Spinal cord (tissue), 10 donors: ENCODE data around the gene PLEKHA8. TPM values are rescaled to one million over a fixed set of nuclear protein-coding genes. Genes with fewer than 3 reads are reported as not detected.

Experiments used
- DNase-seq, 6 donors: peaks; one replicate each; pipeline versions ENCODE4 v3.0.0 to v3.0.0-alpha.2; 2013 to 2015; ENCODE audit warnings: low spot score in 6 of 6, low read depth in 4 of 6
- H3K27ac ChIP-seq: one replicate; pipeline ENCODE4 v1.5.1; 2013; ENCODE audit warnings: low read depth, low read length, control low read depth
- H3K27me3 ChIP-seq: one replicate; pipeline ENCODE4 v1.6.1; 2013; ENCODE audit warnings: low read length; ENCODE audit not compliant: control insufficient read depth, insufficient read depth
- H3K36me3 ChIP-seq: one replicate; pipeline ENCODE4 v1.6.1; 2013; ENCODE audit warnings: low read length; ENCODE audit not compliant: control insufficient read depth, insufficient read depth
- H3K4me1 ChIP-seq: one replicate; pipeline ENCODE4 v1.6.1; 2013; ENCODE audit warnings: low read length; ENCODE audit not compliant: control insufficient read depth, insufficient read depth
- H3K4me3 ChIP-seq: one replicate; pipeline ENCODE4 v1.5.1; 2013; ENCODE audit warnings: low read depth, low read length, control low read depth
- H3K9me3 ChIP-seq: one replicate; pipeline ENCODE4 v1.6.1; 2013; ENCODE audit warnings: low read length; ENCODE audit not compliant: control insufficient read depth, insufficient read depth
- WGBS: methylation state at CpG from one replicate; pipeline ENCODE4 v1.1.5; 2013; ENCODE audit warnings: missing lambda C conversion rate; ENCODE audit not compliant: insufficient coverage; 5-methylcytosine and 5-hydroxymethylcytosine counted together
- polyA plus RNA-seq, 2 donors: library from polyadenylated mRNA; unstranded; fragments of 120-200 nt; gene quantifications; one replicate each; pipeline ENCODE4 v1.2.1, GENCODE V29; 2013; ENCODE audit not compliant: insufficient read length in 2 of 2
- total RNA-seq, 2 donors: library from RNA; depleted of rRNA in 1 of 2; stranded (reverse); fragments of 120-200 nt in 1 of 2; fragments of >200 nt in 1 of 2; gene quantifications; one replicate each; pipeline versions ENCODE4 v1.2.3 to v1.2.4, GENCODE V29; 2013 to 2014
- donor health status: healthy.

PLEKHA8 gene
- total and polyA plus RNA-seq, 4 donors: 13.8 to 22.6 (median 19.0) TPM

DNA sequence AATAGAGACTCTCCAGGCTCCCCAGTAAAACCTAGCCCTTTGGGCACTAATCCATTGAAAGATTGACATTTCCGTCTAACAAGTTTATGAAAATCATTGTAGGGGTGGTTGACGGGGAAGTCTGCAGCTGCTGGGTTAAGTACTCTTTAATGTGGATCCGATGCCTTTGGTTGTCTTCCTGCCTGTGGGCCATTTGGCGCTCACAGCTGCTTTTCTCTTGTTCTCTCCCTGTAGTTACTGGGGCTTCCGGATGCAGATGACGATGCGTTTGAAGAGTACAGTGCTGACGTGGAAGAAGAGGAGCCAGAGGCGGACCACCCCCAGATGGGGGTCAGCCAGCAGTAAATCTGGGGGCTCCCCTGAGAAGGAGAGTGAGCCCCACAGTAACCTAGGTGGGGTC is 129.0 kb downstream of the PLEKHA8 start:
- peak in 1 of 6 donors; percentile 69 for DNase-seq
- WGBS: 28% methylated on average over 8 of the region's 9 CpGs
- Histone ChIP-seq H3K4me1 (peaks cover 9% of the 10 kb centered on the region), H3K9me3 (no peaks in the 10 kb centered on the region), H3K27ac (no peak overlapping the region), H3K27me3 (no peaks in the 10 kb centered on the region), H3K4me3 (no peak overlapping the region), H3K36me3 (peaks cover 25% of the 10 kb centered on the region)

DNA sequence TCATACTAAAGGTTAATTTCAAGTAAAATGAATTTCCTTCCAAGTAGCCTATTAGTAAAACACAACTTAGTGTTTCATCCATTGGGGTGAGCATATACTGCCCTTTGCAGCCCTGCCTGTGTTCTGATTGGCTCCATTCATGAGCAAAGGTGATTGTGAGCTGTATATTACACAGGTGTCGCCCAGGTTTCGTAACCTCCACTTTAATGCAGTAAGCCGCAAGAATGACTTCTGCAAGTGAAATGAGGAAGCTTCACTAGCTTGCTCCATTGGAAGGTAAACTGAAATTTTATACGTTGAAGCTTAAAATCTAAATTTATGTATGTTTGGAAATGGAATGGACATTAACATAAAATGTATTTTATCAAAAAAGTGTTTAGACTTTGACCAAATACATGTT is 131.0 kb downstream of the PLEKHA8 start:
- 100% methylated on average over 1 of the region's 4 CpGs for WGBS
- DNase-seq: no peak
- H3K9me3 ChIP-seq: no peaks in the 10 kb centered on the region
- no peaks in the 10 kb centered on the region for H3K27me3 ChIP-seq
- H3K27ac ChIP-seq: no peak overlapping the region
- H3K36me3 ChIP-seq: peaks cover 14% of the 10 kb centered on the region
- H3K4me1 ChIP-seq: peaks cover 20% of the 10 kb centered on the region
- H3K4me3 ChIP-seq: no peak overlapping the region

DNA sequence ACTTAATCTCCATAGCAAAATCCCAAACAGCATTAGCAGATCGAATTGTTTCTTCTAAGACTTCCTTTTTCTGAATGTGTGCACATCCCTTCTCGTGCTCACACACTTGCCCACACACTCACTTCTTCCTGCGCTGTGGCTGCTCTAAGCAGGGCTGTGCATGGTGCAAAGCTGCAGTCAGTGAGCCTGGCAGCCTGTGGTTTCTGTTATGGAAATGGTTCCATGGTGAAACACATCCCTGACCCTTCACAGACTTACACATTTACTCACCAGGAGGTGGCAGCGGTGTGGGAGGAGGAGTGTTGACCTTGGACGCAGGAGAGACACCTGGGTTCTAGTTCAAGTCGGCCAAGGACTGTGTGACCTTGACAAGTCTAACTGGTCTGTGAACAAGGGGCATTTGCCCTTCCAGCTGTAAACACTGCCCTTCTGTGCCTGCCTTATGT is 131.5 kb downstream of the PLEKHA8 start:
- no peak for DNase-seq
- no peaks in the 10 kb centered on the region for H3K9me3 ChIP-seq
- H3K4me1 ChIP-seq: peaks cover 22% of the 10 kb centered on the region
- no peak overlapping the region for H3K4me3 ChIP-seq
- H3K27me3 ChIP-seq: no peaks in the 10 kb centered on the region
- H3K36me3 ChIP-seq: peaks cover 12% of the 10 kb centered on the region
- H3K27ac ChIP-seq: no peak overlapping the region
- 65% methylated on average over 5 of the region's 6 CpGs for WGBS

DNA sequence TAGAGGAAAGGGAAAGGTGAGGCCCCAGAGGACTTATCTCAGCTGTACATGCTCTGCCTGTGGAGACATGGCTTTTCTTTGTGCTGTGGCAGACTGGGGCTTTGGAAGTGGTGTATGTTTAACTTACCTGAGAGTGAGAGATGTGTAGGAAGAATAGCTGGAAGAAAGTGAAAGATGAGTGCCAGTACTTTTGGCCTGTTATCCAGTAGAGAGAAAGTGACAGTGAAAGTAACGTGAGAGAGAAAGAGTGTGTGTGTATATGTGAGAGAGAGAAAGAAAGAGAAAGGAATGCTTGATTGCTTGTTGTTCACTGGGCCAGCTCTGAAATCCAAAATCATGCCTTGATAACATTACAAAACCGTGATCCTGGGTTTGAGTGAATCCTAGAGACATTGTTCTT is 132.1 kb downstream of the PLEKHA8 start:
- no peak for DNase-seq
- peaks cover 10% of the 10 kb centered on the region for H3K36me3 ChIP-seq
- H3K27me3 ChIP-seq: no peaks in the 10 kb centered on the region
- peaks cover 24% of the 10 kb centered on the region for H3K4me1 ChIP-seq
- WGBS: 95% methylated on average over 2 of the region's 2 CpGs
- no peak overlapping the region for H3K4me3 ChIP-seq
- no peak overlapping the region for H3K27ac ChIP-seq
- no peaks in the 10 kb centered on the region for H3K9me3 ChIP-seq

DNA sequence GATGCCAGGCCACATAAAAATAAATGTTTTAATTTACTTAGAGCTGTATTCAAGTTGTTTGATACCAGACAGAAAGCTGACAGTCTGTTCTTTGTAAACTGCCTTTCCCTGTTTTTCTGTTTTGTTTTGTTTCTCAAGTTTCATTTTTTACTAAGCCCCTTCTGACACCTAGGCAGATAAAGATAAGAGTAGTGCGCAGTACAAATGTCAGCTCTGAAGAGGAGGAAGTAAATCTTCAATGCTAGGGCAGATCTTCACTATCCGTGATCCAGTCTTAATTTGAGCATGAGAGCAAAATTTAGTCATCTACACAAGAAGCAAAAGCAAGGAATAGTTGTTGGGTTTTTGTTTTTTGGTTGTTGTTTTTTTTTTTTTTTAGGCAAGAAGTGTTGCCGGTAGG is 133.9 kb downstream of the PLEKHA8 start:
- H3K27ac ChIP-seq: no peak overlapping the region
- H3K4me3 ChIP-seq: no peak overlapping the region
- H3K27me3 ChIP-seq: no peaks in the 10 kb centered on the region
- peaks cover 6% of the 10 kb centered on the region for H3K36me3 ChIP-seq
- no CpG with 5 or more reads among the region's 3 CpGs for WGBS
- no peak for DNase-seq
- no peaks in the 10 kb centered on the region for H3K9me3 ChIP-seq
- H3K4me1 ChIP-seq: peaks cover 33% of the 10 kb centered on the region

DNA sequence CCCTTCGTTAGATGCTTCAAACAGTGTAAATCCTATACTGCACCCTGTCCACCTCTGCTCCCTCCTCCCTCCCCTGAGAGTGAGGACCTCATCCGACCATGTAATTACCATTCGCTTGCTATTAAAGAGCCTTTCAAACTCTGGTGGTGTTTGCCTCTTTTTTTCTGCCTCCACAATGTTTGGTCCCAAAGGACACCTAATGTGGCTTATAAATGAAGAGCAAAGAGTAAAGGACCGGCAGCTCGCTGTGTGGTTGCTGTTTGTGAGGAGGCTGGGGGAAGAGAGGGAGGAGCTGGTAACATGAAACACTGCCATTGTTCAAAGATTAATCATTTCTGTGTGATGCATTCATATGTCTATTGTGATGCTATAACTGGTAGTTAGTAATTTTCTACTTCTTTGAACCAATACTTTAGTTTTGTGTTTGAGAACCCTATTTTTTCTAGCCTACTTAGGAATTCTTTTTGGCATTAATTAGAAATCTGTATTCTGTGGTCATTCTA is 134.5 kb downstream of the PLEKHA8 start:
- peak in 1 of 6 donors; percentile 83 for DNase-seq
- H3K27ac ChIP-seq: peak overlapping the region; percentile 26
- peaks cover 30% of the 10 kb centered on the region for H3K4me1 ChIP-seq
- 0% methylated on average over 2 of the region's 5 CpGs for WGBS
- H3K27me3 ChIP-seq: no peaks in the 10 kb centered on the region
- no peak overlapping the region for H3K4me3 ChIP-seq
- peaks cover 6% of the 10 kb centered on the region for H3K36me3 ChIP-seq
- no peaks in the 10 kb centered on the region for H3K9me3 ChIP-seq

DNA sequence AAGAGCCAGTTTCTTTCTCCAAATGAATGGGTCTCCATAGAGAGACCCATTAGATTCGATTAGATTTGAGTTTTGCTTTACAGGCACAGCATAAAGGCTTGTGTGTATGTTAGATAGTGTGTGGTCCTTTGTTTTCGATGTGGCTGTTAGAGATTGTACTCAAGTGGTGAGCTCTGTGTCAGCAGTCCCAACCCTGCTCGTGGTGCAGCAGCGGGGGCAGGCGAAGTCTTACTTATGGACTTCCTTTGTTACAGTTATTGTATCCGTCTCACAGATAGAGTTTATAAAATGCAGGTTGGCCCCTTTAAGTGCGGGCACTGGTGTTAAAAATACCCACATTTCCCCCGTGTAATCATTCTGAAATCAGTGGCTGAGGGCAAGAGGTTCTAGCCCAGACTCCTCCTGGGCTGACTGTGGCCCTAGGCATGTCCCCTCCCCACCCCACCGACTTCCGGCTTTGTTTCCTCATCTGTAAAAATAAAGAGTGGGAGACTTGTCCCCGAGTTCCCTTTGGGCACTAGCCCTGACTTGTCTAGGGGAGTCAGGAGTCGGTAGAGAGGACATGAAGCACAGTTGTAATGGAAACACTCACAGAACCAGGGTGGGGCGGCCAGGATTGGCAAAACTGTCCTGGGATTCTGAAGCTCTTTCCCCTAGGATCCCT is 135.2 kb downstream of the PLEKHA8 start:
- Histone ChIP-seq H3K9me3 (no peaks in the 10 kb centered on the region), H3K36me3 (peaks cover 6% of the 10 kb centered on the region), H3K4me1 (peaks cover 30% of the 10 kb centered on the region), H3K27me3 (no peaks in the 10 kb centered on the region), H3K27ac (peak overlapping the region; percentile 26), H3K4me3 (no peak overlapping the region)
- 31% methylated on average over 4 of the region's 13 CpGs for WGBS
- DNase-seq: peak in 1 of 6 donors; percentile 54

DNA sequence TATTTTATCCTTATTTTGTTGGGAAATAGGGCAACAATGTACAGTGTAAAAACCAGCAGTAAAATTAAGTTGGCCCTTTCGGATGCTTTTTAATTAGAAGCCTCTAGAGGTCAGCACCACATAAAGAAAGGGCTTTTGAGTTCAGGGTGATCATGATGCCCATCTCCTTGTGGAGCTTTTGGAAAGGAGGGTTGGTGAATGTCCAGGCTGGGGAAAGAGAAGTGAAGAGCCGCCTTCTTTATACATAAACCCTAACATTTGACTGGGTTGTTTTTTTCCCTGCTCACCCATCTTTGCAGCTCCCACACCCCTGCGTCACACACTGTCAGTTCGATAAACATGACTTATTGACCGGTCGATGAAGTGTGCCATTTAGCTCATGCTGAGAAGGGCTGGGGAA is 136.4 kb downstream of the PLEKHA8 start:
- peaks cover 30% of the 10 kb centered on the region for H3K4me1 ChIP-seq
- 78% methylated on average over 3 of the region's 6 CpGs for WGBS
- H3K9me3 ChIP-seq: no peaks in the 10 kb centered on the region
- peak in 4 of 6 donors; percentile 54 to 91 (median 70) for DNase-seq
- no peaks in the 10 kb centered on the region for H3K27me3 ChIP-seq
- peaks cover 6% of the 10 kb centered on the region for H3K36me3 ChIP-seq
- no peak overlapping the region for H3K27ac ChIP-seq
- no peak overlapping the region for H3K4me3 ChIP-seq

DNA sequence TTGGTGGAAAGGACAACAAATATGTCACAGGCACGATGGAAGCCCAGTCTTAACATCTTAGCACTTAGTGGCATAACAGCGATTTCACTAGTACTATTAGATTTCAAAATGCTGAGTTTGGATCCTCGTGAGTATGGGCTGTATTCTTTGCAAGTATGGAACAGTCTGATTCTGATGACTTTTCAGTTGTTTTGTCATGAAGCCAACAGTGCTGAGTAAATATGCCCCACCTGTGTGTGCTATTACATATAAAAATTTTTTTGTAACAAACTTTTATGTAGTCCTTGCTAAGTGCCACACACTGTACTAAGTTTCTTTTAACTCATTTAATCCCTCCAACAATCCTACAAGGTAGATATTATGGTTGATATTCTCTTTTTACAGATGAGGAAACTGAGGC is 137.4 kb downstream of the PLEKHA8 start:
- Histone ChIP-seq H3K4me1 (peaks cover 30% of the 10 kb centered on the region), H3K27me3 (no peaks in the 10 kb centered on the region), H3K36me3 (peaks cover 6% of the 10 kb centered on the region), H3K27ac (no peak overlapping the region), H3K4me3 (no peak overlapping the region), H3K9me3 (no peaks in the 10 kb centered on the region)
- no peak for DNase-seq
- 90% methylated on average over 2 of the region's 3 CpGs for WGBS

DNA sequence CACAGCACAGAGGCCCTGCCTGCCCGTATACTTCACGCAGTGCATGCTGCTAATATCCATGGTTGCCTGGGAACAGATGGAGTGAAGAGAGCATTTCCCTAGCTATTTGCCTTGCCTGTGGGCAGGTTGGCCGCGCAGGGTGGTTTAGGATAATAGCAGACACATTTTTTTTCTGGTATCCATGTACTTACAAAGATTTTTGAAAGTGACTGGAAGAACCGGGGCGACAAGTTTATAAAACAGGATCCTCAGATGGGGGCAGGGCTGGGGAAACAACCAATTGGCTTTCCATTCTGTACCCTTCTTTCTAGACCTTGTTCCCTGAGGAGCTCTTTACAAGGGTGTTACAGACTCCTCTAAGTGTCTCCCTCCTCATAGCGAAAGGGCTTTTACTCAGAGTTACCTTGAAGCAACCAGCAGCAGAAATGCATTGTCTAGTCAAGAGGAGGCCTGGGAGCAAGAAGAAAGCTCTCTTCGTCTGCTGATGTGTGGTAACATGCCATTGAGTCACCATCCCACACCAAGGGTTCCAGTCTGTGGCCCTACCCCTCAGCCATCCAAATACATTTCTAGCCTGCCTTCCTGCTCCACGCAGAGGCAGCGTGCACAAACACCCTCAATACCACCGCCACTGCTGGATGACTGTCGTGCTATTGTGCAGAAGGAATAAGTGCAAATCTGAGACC is 138.1 kb downstream of the PLEKHA8 start:
- 70% methylated on average over 5 of the region's 12 CpGs for WGBS
- Histone ChIP-seq H3K27me3 (no peaks in the 10 kb centered on the region), H3K27ac (no peak overlapping the region), H3K9me3 (no peaks in the 10 kb centered on the region), H3K4me3 (no peak overlapping the region), H3K4me1 (peaks cover 28% of the 10 kb centered on the region), H3K36me3 (peaks cover 5% of the 10 kb centered on the region)
- DNase-seq: peak in 1 of 6 donors; percentile 78
